Spleen (tissue), 11 donors: ENCODE results near the gene NPDC1. TPM values are rescaled to one million over a fixed set of nuclear protein-coding genes. Genes with fewer than 3 reads are reported as not detected.

Experiments
- DNase-seq: peaks from one replicate; pipeline ENCODE4 v3.0.0-alpha.2; 2020
- H3K27ac ChIP-seq, 8 donors: fragments of 200-600 bp; sonication (generic) in 7 of 8; 1 replicate in 4 of 8; 2 replicates in 4 of 8; pipeline versions ENCODE4 v1.5.0 to v1.8.0; 2016 to 2021; ENCODE audit warnings: inconsistent platforms in 4 of 8, mild to moderate bottlenecking in 4 of 8, moderate library complexity in 1 of 8
- H3K27me3 ChIP-seq, 7 donors: fragments of 200-600 bp; sonication (generic) in 6 of 7; replicated peaks in 1 of 7; 1 replicate in 4 of 7; 2 replicates in 3 of 7; pipeline versions ENCODE4 v1.5.0 to v1.8.0; 2016 to 2021; ENCODE audit warnings: inconsistent platforms in 3 of 7, mild to moderate bottlenecking in 1 of 7
- H3K36me3 ChIP-seq, 6 donors: fragments of 200-600 bp; sonication (generic) in 5 of 6; 1 replicate in 4 of 6; 2 replicates in 2 of 6; pipeline versions ENCODE4 v1.5.0 to v1.8.0; 2016 to 2021; ENCODE audit warnings: inconsistent platforms in 2 of 6
- H3K4me1 ChIP-seq, 6 donors: fragments of 200-600 bp; sonication (generic) in 5 of 6; 1 replicate in 3 of 6; 2 replicates in 3 of 6; pipeline versions ENCODE4 v1.5.0 to v1.8.0; 2016 to 2021; ENCODE audit warnings: inconsistent platforms in 3 of 6
- H3K4me3 ChIP-seq, 8 donors: fragments of 200-600 bp; sonication (generic) in 7 of 8; 1 replicate in 4 of 8; 2 replicates in 4 of 8; pipeline versions ENCODE4 v1.5.0 to v1.8.0; 2016 to 2021; ENCODE audit warnings: inconsistent platforms in 4 of 8, mild to moderate bottlenecking in 4 of 8, moderate library complexity in 2 of 8
- H3K9me3 ChIP-seq, 8 donors: fragments of 200-600 bp; sonication (generic) in 7 of 8; 1 replicate in 4 of 8; 2 replicates in 4 of 8; pipeline versions ENCODE4 v1.5.0 to v1.8.0; 2016 to 2021; ENCODE audit warnings: inconsistent platforms in 4 of 8
- POLR2A ChIP-seq, 3 donors: fragments of 450-650 bp; IDR thresholded peaks; one replicate each; pipeline ENCODE4 v1.5.1; 2017; ENCODE audit warnings: antibody characterized with exemption in 3 of 3, mild to moderate bottlenecking in 1 of 3
- POLR2AphosphoS5 ChIP-seq, 3 donors: sonication (generic); formaldehyde crosslinking; IDR thresholded peaks; one replicate each; pipeline ENCODE4 v1.5.1; 2017; ENCODE audit warnings: antibody characterized with exemption in 3 of 3
- WGBS, 5 donors: extraction: QIAGEN DNeasy Blood & Tissue Kit in 3 of 5; methylation state at CpG; one replicate each; pipeline versions ENCODE4 v1.1.5 to v1.1.7; 2013 to 2018; 5-methylcytosine and 5-hydroxymethylcytosine counted together
- intact Hi-C: fragments of 100-400 bp; cut with DNase I; formaldehyde crosslinking; loops from one replicate; pipeline ENCODE4 v1.15.0; 2023; ENCODE audit warnings: low total_unique reads
- polyA plus RNA-seq, 3 donors: library from polyadenylated mRNA; stranded (reverse); fragments of 200-250 nt; gene quantifications; one replicate each; pipeline ENCODE4 v1.2.1, GENCODE V29; 2013
- small RNA-seq, 4 donors: library from RNA; depleted of rRNA; stranded (forward); fragments of <200 nt; gene quantifications; one replicate each; pipeline ENCODE3, GENCODE V24; 2016
- total RNA-seq, 7 donors: library from RNA; depleted of rRNA in 3 of 7; stranded (reverse); fragments of >200 nt in 3 of 7; fragmentation: NEBNext Ultra II Directional in 4 of 7; extraction: Animal tissue kit (Norgen Biotek cat#: 25700) in 4 of 7; gene quantifications; one replicate each; pipeline versions ENCODE4 v1.1.0 to v1.2.1, GENCODE V29; 2016 to 2021
- TF ChIP-seq, protein P1 (sequence below), 11 experiments: fragments of 200-600 bp in 7 of 11; fragments of 450-650 bp in 4 of 11; sonication (generic) in 4 of 11; IDR thresholded peaks in 8 of 11; conservative IDR thresholded peaks in 3 of 11; 1 replicate in 7 of 11; 2 replicates in 4 of 11; pipeline versions ENCODE4 v1.4.0 to v1.8.0; 2016 to 2021; ENCODE audit warnings: antibody characterized with exemption in 11 of 11, inconsistent platforms in 4 of 11, mild to moderate bottlenecking in 1 of 11
- donor health status: healthy with polysubstance abuse.
- donor health status: DM: no; HTN: no; CAD: no; lungs with moderate emphysema.
- donor health status: DM: no; HTN: no; CAD: no.
- donor health status: Bipolar disorder and iron deficiency.
- donor health status: healthy.
- donor health status: DM: no; HTN: no; CAD: no.
- donor health status: DM: yes; HTN: yes; CAD: no.

The NPDC1 gene
- total and polyA plus RNA-seq, 10 donors = 86.3 to 358 (median 132) TPM

- Histone ChIP-seq H3K36me3 (peaks cover 0 to 21% (median 4%) of the 10 kb centered on the region in 6 donors), H3K27ac (peak within 1 kb of the TSS; percentile 87 to 94 (median 92)), H3K4me3 (peak within 1 kb of the TSS; percentile 50 to 96 (median 78)), H3K9me3 (no peaks in the 10 kb centered on the region), H3K27me3 (peaks cover 0 to 30% (median 0%) of the 10 kb centered on the region in 7 donors), H3K4me1 (peaks cover 26 to 61% (median 57%) of the 10 kb centered on the region in 6 donors)
- TF ChIP-seq POLR2A (IDR thresholded peaks at IDR 0.05) = peak in 1 of 3 donors; percentile 46
- TF ChIP-seq, protein P1, sequence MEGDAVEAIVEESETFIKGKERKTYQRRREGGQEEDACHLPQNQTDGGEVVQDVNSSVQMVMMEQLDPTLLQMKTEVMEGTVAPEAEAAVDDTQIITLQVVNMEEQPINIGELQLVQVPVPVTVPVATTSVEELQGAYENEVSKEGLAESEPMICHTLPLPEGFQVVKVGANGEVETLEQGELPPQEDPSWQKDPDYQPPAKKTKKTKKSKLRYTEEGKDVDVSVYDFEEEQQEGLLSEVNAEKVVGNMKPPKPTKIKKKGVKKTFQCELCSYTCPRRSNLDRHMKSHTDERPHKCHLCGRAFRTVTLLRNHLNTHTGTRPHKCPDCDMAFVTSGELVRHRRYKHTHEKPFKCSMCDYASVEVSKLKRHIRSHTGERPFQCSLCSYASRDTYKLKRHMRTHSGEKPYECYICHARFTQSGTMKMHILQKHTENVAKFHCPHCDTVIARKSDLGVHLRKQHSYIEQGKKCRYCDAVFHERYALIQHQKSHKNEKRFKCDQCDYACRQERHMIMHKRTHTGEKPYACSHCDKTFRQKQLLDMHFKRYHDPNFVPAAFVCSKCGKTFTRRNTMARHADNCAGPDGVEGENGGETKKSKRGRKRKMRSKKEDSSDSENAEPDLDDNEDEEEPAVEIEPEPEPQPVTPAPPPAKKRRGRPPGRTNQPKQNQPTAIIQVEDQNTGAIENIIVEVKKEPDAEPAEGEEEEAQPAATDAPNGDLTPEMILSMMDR (IDR thresholded peaks at IDR 0.05 in 8 of 11, conservative IDR thresholded peaks at IDR 0.05 in 3 of 11) = no peak
- TF ChIP-seq POLR2AphosphoS5 (IDR thresholded peaks at IDR 0.05) = peak; percentile 84 to 86 (median 86)
- intact Hi-C loops = no loop called here
- 1 to 2% (median 1%) methylated on average over 37 to 92 of the region's 92 CpGs for WGBS, 5 donors
- DNase-seq = peak; percentile 99
These were observed 53.8 kb downstream of the NPDC1 start, which contains the start of gene PAXX for GRCh38 chr9:136991993-136992818. TSS of gene PAXX (plus strand) at chr9:136992422. CDS start at chr9:136992444, 22 bp downstream.

DNA sequence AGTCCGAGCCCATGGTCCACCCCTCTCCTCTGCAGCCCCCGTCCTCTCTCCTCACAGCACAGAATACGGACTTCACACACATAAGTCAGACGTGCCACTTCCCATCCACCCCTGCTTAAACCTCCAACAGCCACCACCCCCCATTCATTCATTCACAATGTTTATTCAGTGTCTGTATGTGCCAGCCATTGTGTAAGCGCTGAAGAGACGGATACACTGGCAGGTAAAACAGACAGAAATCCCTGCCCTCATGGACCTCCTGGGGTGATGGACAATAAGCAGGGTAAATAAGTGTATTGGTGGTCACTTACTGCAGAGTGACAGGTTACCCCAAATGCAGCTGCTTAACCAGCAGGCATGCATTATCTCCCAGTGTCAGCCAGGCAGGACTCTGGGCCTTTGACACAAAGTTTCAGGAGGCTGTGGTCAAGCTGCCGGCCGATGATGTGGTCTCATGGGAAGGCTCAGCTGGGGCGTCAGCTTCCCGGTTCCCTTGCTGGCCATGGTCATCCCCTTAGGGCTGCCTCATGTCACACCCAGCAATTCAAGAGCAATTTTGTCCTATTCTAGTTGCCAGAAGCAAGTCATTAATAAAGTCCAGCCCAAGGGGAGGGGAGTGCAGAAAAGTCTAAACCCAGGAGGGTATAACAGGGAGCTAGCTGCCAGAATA is 55.6 kb downstream of the NPDC1 start:
- no peak overlapping the region for H3K4me3 ChIP-seq
- no peak for TF ChIP-seq POLR2A (IDR thresholded peaks at IDR 0.05)
- TF ChIP-seq, protein P1 (IDR thresholded peaks at IDR 0.05 in 8 of 11, conservative IDR thresholded peaks at IDR 0.05 in 3 of 11) = no peak
- TF ChIP-seq POLR2AphosphoS5 (IDR thresholded peaks at IDR 0.05) = no peak
- no peaks in the 10 kb centered on the region for H3K9me3 ChIP-seq
- 79 to 93% (median 92%) methylated on average over 10 of the region's 10 CpGs for WGBS, 5 donors
- DNase-seq = no peak
- H3K27ac ChIP-seq = peak overlapping the region in 2 of 8 donors; percentile 94
- intact Hi-C loops = no loop called here
- peaks cover 9 to 49% (median 43%) of the 10 kb centered on the region in 6 donors for H3K4me1 ChIP-seq
- H3K36me3 ChIP-seq = peaks cover 0 to 21% (median 4%) of the 10 kb centered on the region in 6 donors
- peaks cover under 1 to 30% (median 11%) of the 10 kb centered on the region in 7 donors for H3K27me3 ChIP-seq

Small RNAs within 50 kb of the gene (small RNA-seq; reads per million reads assigned to genes)
- 0.08 to 0.35 (median 0.24) reads per million in 4 donors for gene RF00153

Other genes starting within 250 kb of the NPDC1 start
Only the 30 nearest of the 37 such genes appear.
- 10 to 100 TPM in 5 of 7 donors, 1 to 10 TPM in 2; 5.4 to 20.8 (median 11.3) TPM for gene MAMDC4, start 193.8 kb downstream of the NPDC1 start, total RNA-seq
- 10 to 100 TPM in 2 of 3 donors, 1 to 10 TPM in 1; 4.9 to 32.0 (median 12.7) TPM for gene MAMDC4, start 193.8 kb downstream of the NPDC1 start, polyA plus RNA-seq
- 100 to 1,000 TPM; 184 to 241 (median 225) TPM for gene EDF1, start 179.9 kb downstream of the NPDC1 start, total RNA-seq
- gene EDF1, start 179.9 kb downstream of the NPDC1 start, polyA plus RNA-seq = 100 to 1,000 TPM; 347 to 462 (median 441) TPM
- 10 to 100 TPM; 14.9 to 49.7 (median 29.6) TPM for gene TRAF2, start 159.7 kb downstream of the NPDC1 start, total RNA-seq
- 10 to 100 TPM; 13.6 to 23.1 (median 19.6) TPM for gene TRAF2, start 159.7 kb downstream of the NPDC1 start, polyA plus RNA-seq
- gene FBXW5, start 101.4 kb downstream of the NPDC1 start, total RNA-seq = 100 to 1,000 TPM in 6 of 7 donors, 10 to 100 TPM in 1; 97.6 to 170 (median 105) TPM
- 100 to 1,000 TPM in 2 of 3 donors, 10 to 100 TPM in 1; 90.8 to 154 (median 123) TPM for gene FBXW5, start 101.4 kb downstream of the NPDC1 start, polyA plus RNA-seq
- 1 to 10 TPM in 6 of 7 donors, not detected in 1; 2.3 to 7.4 (median 3.8) TPM for gene C8G, start 100.9 kb downstream of the NPDC1 start, total RNA-seq
- gene C8G, start 100.9 kb downstream of the NPDC1 start, polyA plus RNA-seq = 1 to 10 TPM; 3.2 to 4.3 (median 3.7) TPM
- 10 to 100 TPM in 4 of 7 donors, 1 to 10 TPM in 3; 3.1 to 63.4 (median 12.5) TPM for gene LCN12, start 93.9 kb downstream of the NPDC1 start, total RNA-seq
- 1 to 10 TPM in 2 of 3 donors, under 1 TPM in 1; 0.83 to 6.7 (median 4.8) TPM for gene LCN12, start 93.9 kb downstream of the NPDC1 start, polyA plus RNA-seq
- 100 to 1,000 TPM; 134 to 457 (median 378) TPM for gene PTGDS, start 68.7 kb downstream of the NPDC1 start, total RNA-seq
- gene PTGDS, start 68.7 kb downstream of the NPDC1 start, polyA plus RNA-seq = 1,000 to 10,000 TPM in 1 of 3 donors, 100 to 1,000 TPM in 2; 462 to 1,396 (median 703) TPM
- gene LCNL1, start 63.2 kb downstream of the NPDC1 start, total RNA-seq = 1 to 10 TPM; 1.8 to 8.3 (median 3.3) TPM
- gene LCNL1, start 63.2 kb downstream of the NPDC1 start, polyA plus RNA-seq = 1 to 10 TPM; 1.3 to 4.7 (median 2.3) TPM
- 10 to 100 TPM; 51.3 to 72.9 (median 63.9) TPM for gene PAXX, start 53.8 kb downstream of the NPDC1 start, total RNA-seq
- gene PAXX, start 53.8 kb downstream of the NPDC1 start, polyA plus RNA-seq = 100 to 1,000 TPM; 168 to 264 (median 261) TPM
- gene CLIC3, start 49.6 kb downstream of the NPDC1 start, total RNA-seq = 10 to 100 TPM in 1 of 7 donors, 1 to 10 TPM in 6; 3.5 to 10.7 (median 5.5) TPM
- gene CLIC3, start 49.6 kb downstream of the NPDC1 start, polyA plus RNA-seq = 1 to 10 TPM; 2.9 to 7.2 (median 5.3) TPM
- gene ABCA2, start 17.9 kb downstream of the NPDC1 start, total RNA-seq = 10 to 100 TPM; 36.3 to 97.5 (median 59.0) TPM
- gene ABCA2, start 17.9 kb downstream of the NPDC1 start, polyA plus RNA-seq = 10 to 100 TPM; 11.9 to 38.6 (median 19.6) TPM
- 10 to 100 TPM in 2 of 7 donors, 1 to 10 TPM in 5; 5.5 to 14.9 (median 6.7) TPM for gene FUT7, start 14.1 kb downstream of the NPDC1 start, total RNA-seq
- gene FUT7, start 14.1 kb downstream of the NPDC1 start, polyA plus RNA-seq = 1 to 10 TPM; 4.0 to 6.9 (median 4.8) TPM
- under 1 TPM in 2 of 7 donors, not detected in 5; 0.32 to 0.40 TPM for gene ENTPD2, start 7.9 kb upstream of the NPDC1 start, total RNA-seq
- gene ENTPD2, start 7.9 kb upstream of the NPDC1 start, polyA plus RNA-seq = under 1 TPM in 2 of 3 donors, not detected in 1; 0.11 to 0.58 TPM
- gene SAPCD2, start 24.4 kb upstream of the NPDC1 start, total RNA-seq = 1 to 10 TPM; 2.1 to 6.5 (median 3.0) TPM
- 1 to 10 TPM in 2 of 3 donors, under 1 TPM in 1; 0.76 to 2.5 (median 2.4) TPM for gene SAPCD2, start 24.4 kb upstream of the NPDC1 start, polyA plus RNA-seq
- gene UAP1L1, start 31.3 kb upstream of the NPDC1 start, total RNA-seq = 10 to 100 TPM; 19.5 to 35.9 (median 28.6) TPM
- gene UAP1L1, start 31.3 kb upstream of the NPDC1 start, polyA plus RNA-seq = 10 to 100 TPM; 12.5 to 29.7 (median 24.6) TPM
- gene MAN1B1, start 40.8 kb upstream of the NPDC1 start, total RNA-seq = 10 to 100 TPM; 43.2 to 67.9 (median 51.7) TPM
- gene MAN1B1, start 40.8 kb upstream of the NPDC1 start, polyA plus RNA-seq = 100 to 1,000 TPM in 1 of 3 donors, 10 to 100 TPM in 2; 49.6 to 112 (median 90.0) TPM
- 100 to 1,000 TPM; 105 to 250 (median 166) TPM for gene DPP7, start 68.6 kb upstream of the NPDC1 start, total RNA-seq
- gene DPP7, start 68.6 kb upstream of the NPDC1 start, polyA plus RNA-seq = 100 to 1,000 TPM; 342 to 536 (median 501) TPM
- under 1 TPM in 1 of 7 donors, not detected in 6; 0.70 TPM for gene GRIN1, start 93.0 kb upstream of the NPDC1 start, total RNA-seq
- under 1 TPM; 0.03 to 0.07 (median 0.03) TPM for gene GRIN1, start 93.0 kb upstream of the NPDC1 start, polyA plus RNA-seq
- gene LRRC26, start 123.9 kb upstream of the NPDC1 start, total RNA-seq = under 1 TPM in 2 of 7 donors, not detected in 5; 0.28 to 0.60 TPM
- under 1 TPM in 1 of 3 donors, not detected in 2; 0.06 TPM for gene LRRC26, start 123.9 kb upstream of the NPDC1 start, polyA plus RNA-seq
- not detected for gene TMEM210, start 125.9 kb upstream of the NPDC1 start, total RNA-seq
- not detected for gene TMEM210, start 125.9 kb upstream of the NPDC1 start, polyA plus RNA-seq
- 10 to 100 TPM; 38.4 to 93.0 (median 62.2) TPM for gene ANAPC2, start 142.4 kb upstream of the NPDC1 start, total RNA-seq
- gene ANAPC2, start 142.4 kb upstream of the NPDC1 start, polyA plus RNA-seq = 10 to 100 TPM; 27.8 to 67.4 (median 48.5) TPM
- 10 to 100 TPM; 38.2 to 54.3 (median 43.0) TPM for gene SSNA1, start 142.5 kb upstream of the NPDC1 start, total RNA-seq
- gene SSNA1, start 142.5 kb upstream of the NPDC1 start, polyA plus RNA-seq = 100 to 1,000 TPM in 1 of 3 donors, 10 to 100 TPM in 2; 82.0 to 109 (median 99.6) TPM
- gene TPRN, start 154.6 kb upstream of the NPDC1 start, total RNA-seq = 1 to 10 TPM; 6.3 to 9.6 (median 7.2) TPM
- 10 to 100 TPM in 1 of 3 donors, 1 to 10 TPM in 2; 4.5 to 10.7 (median 4.7) TPM for gene TPRN, start 154.6 kb upstream of the NPDC1 start, polyA plus RNA-seq
- gene TMEM203, start 159.5 kb upstream of the NPDC1 start, total RNA-seq = 10 to 100 TPM; 28.4 to 37.9 (median 34.6) TPM
- 10 to 100 TPM; 37.4 to 50.1 (median 44.9) TPM for gene TMEM203, start 159.5 kb upstream of the NPDC1 start, polyA plus RNA-seq
- gene NDOR1, start 159.5 kb upstream of the NPDC1 start, total RNA-seq = 10 to 100 TPM; 14.2 to 28.7 (median 21.6) TPM
- 10 to 100 TPM in 1 of 3 donors, 1 to 10 TPM in 2; 6.3 to 21.7 (median 9.0) TPM for gene NDOR1, start 159.5 kb upstream of the NPDC1 start, polyA plus RNA-seq
- gene RNF208, start 176.1 kb upstream of the NPDC1 start, total RNA-seq = 1 to 10 TPM; 1.2 to 6.2 (median 2.4) TPM
- gene RNF208, start 176.1 kb upstream of the NPDC1 start, polyA plus RNA-seq = 1 to 10 TPM; 2.3 to 5.4 (median 2.9) TPM
- under 1 TPM in 2 of 7 donors, not detected in 5; 0.36 to 0.94 TPM for gene CYSRT1, start 179.0 kb upstream of the NPDC1 start, total RNA-seq
- gene CYSRT1, start 179.0 kb upstream of the NPDC1 start, polyA plus RNA-seq = under 1 TPM; 0.55 to 0.70 (median 0.64) TPM
- gene RNF224, start 181.3 kb upstream of the NPDC1 start, total RNA-seq = not detected
- gene RNF224, start 181.3 kb upstream of the NPDC1 start, polyA plus RNA-seq = not detected
- not detected for gene SLC34A3, start 184.7 kb upstream of the NPDC1 start, total RNA-seq
- not detected for gene SLC34A3, start 184.7 kb upstream of the NPDC1 start, polyA plus RNA-seq
- 100 to 1,000 TPM in 4 of 7 donors, 10 to 100 TPM in 3; 55.1 to 137 (median 102) TPM for gene TUBB4B, start 195.1 kb upstream of the NPDC1 start, total RNA-seq
- gene TUBB4B, start 195.1 kb upstream of the NPDC1 start, polyA plus RNA-seq = 100 to 1,000 TPM in 2 of 3 donors, 10 to 100 TPM in 1; 59.6 to 112 (median 107) TPM